HG02870 (cell line): ENCODE data around the gene CBX8.

Experiments used
- ATAC-seq: cut with Tn5 transposase; IDR thresholded peaks from one replicate; pipeline ENCODE4 v1.9.1; 2021; ENCODE audit warnings: mild to moderate bottlenecking, moderate library complexity; ENCODE audit not compliant: unreplicated experiment

CBX8 gene

GRCh38 chr17:79796763-79797491, at the start of gene CBX8:
TSS of gene CBX8 (minus strand) at chr17:79797077. CDS start at chr17:79796998, 79 bp downstream.
- ATAC-seq: peak; percentile 89

- no peak for ATAC-seq
Observed at GRCh38 chr17:79845601-79845949, 48.7 kb upstream of the CBX8 start.

- no peak for ATAC-seq
Observed at GRCh38 chr17:79844869-79845600, 48.2 kb upstream of the CBX8 start.

GRCh38 chr17:79843816-79844800, 47.2 kb upstream of the CBX8 start:
- ATAC-seq: no peak

- no peak for ATAC-seq
Observed at GRCh38 chr17:79843474-79843815, 46.6 kb upstream of the CBX8 start.

GRCh38 chr17:79842656-79843473, 46.0 kb upstream of the CBX8 start:
- ATAC-seq: no peak

GRCh38 chr17:79842136-79842655, 45.3 kb upstream of the CBX8 start:
- ATAC-seq: no peak

DNA sequence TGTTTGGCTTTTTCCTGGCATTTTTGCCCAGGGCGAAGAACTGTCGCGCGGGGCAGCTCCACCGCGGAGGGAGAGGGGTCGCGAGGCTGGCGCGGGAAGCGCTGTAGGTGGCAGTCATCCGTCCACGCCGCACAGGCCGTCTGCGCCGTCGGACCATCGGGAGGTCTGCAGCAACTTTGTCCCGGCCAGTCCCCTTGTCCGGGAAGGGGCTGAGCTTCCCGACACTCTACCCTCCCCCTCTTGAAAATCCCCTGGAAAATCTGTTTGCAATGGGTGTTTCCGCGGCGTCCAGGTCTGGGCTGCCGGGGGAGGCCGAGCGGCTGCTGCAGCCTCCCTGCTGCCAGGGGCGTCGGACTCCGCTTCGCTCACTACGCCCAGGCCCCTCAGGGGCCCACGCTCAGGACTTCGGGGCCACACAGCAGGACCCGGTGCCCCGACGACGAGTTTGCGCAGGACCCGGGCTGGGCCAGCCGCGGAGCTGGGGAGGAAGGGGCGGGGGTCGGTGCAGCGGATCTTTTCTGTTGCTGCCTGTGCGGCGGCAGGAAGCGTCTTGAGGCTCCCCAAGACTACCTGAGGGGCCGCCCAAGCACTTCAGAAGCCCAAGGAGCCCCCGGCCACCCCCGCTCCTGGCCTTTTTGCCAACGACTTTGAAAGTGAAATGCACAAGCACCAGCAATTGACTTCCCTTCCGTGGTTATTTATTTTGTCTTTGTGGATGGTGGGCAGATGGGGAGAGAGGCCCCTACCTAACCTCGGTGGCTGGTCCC, 44.7 kb upstream of the CBX8 start:
- no peak for ATAC-seq

GRCh38 chr17:79840989-79841286, 44.1 kb upstream of the CBX8 start:
- ATAC-seq: no peak

DNA sequence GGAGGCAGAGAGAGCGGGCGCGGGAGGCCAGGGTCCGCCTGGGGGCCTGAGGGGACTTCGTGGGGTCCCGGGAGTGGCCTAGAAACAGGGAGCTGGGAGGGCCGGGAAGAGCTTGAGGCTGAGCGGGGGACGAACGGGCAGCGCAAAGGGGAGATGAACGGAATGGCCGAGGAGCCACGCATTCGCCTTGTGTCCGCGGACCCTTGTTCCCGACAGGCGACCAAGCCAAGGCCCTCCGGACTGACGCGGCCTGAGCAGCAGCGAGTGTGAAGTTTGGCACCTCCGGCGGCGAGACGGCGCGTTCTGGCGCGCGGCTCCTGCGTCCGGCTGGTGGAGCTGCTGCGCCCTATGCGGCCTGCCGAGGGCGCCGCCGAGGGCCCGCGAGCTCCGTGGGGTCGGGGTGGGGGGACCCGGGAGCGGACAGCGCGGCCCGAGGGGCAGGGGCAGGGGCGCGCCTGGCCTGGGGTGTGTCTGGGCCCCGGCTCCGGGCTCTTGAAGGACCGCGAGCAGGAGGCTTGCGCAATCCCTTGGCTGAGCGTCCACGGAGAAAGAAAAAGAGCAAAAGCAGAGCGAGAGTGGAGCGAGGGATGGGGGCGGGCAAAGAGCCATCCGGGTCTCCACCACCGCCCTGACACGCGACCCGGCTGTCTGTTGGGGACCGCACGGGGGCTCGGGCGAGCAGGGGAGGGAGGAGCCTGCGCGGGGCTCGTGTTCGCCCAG, 43.6 kb upstream of the CBX8 start:
- no peak for ATAC-seq

GRCh38 chr17:79839356-79840268, 42.7 kb upstream of the CBX8 start, which contains the start of gene CBX4:
TSS of gene CBX4 (minus strand) at chr17:79839440. CDS start at chr17:79839251, 189 bp downstream.
- ATAC-seq: peak; percentile 57

GRCh38 chr17:79838522-79839274, 41.8 kb upstream of the CBX8 start:
- peak; percentile 17 for ATAC-seq

GRCh38 chr17:79837888-79838521, 41.1 kb upstream of the CBX8 start:
- ATAC-seq: no peak

DNA sequence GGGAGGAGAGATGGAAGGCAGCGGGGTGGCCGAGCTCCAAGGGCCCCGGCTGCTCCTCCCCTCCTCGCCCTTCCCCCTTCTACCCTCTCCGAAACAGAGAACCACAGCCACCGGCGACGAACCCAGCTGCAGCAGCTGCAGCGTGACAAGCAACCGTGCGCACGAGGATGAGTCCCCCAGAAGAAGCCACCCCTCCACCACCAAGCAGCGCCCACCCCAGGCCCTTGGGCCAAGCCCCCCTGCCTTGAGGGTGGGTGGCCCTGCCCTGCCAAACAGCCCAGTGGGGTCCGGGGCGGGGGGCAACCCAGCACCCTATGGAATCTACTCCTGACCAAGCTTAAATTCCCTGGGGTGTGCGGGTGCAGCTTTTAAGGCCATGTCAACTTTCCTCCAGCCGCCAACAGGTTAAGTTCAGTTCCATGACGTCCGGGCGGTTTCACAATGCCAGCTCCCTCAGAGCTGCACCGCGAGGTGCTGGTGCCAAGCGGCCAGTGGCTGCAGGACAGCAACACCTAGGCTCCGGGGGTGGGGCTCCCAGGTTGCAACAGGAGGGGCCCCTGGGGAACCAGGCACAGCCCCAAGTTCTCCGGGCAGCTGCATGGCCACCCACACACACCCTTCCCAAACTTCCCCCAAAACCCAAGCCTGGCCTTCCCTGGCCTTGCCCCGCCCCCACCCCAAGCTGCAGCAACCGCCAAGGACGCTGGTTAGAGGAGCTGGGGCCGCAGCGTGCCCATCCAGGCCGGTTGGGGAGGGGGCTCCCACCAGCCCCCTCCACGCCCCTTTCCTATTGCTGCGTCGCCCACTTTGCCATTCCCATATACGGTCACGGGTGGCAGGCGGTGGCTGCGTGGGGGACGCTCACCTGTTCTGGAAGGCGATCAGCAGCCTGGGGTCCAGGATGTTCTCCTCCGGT, 40.4 kb upstream of the CBX8 start:
- no peak for ATAC-seq

GRCh38 chr17:79836510-79836971, 39.7 kb upstream of the CBX8 start:
- no peak for ATAC-seq
